Hepatocyte (in vitro differentiated cells): Measurements from ENCODE around the gene ARL15. TPM values are rescaled to one million over a fixed set of nuclear protein-coding genes. Genes with fewer than 3 reads are reported as not detected.

Experiments
- DNase-seq: peaks from one replicate; pipeline ENCODE4 v3.0.0-alpha.2; 2016; ENCODE audit warnings: low spot score
- H2AFZ ChIP-seq: fragments of 200-600 bp; sonication (generic); 2 replicates; pipeline ENCODE4 v1.6.0; 2016; ENCODE audit warnings: antibody characterized with exemption, mild to moderate bottlenecking
- H3K27ac ChIP-seq: fragments of 200-600 bp; sonication (generic); 2 replicates; pipeline ENCODE4 v1.5.1; 2016; ENCODE audit warnings: mild to moderate bottlenecking
- H3K27me3 ChIP-seq: fragments of 200-600 bp; sonication (generic); 2 replicates; pipeline ENCODE4 v1.6.1; 2016
- H3K36me3 ChIP-seq: fragments of 200-600 bp; sonication (generic); replicated peaks from 2 replicates; pipeline ENCODE4 v1.5.1; 2016; ENCODE audit warnings: low read depth; ENCODE audit not compliant: insufficient read depth
- H3K4me1 ChIP-seq: fragments of 200-600 bp; sonication (generic); 2 replicates; pipeline ENCODE4 v1.5.1; 2016; ENCODE audit warnings: mild to moderate bottlenecking, moderate library complexity; ENCODE audit not compliant: insufficient read depth
- H3K4me2 ChIP-seq: fragments of 200-600 bp; sonication (generic); 2 replicates; pipeline ENCODE4 v1.6.0; 2016
- H3K4me3 ChIP-seq: fragments of 200-600 bp; sonication (generic); 2 replicates; pipeline ENCODE4 v1.5.1; 2016; ENCODE audit warnings: mild to moderate bottlenecking
- H3K79me2 ChIP-seq: fragments of 200-600 bp; sonication (generic); 2 replicates; pipeline ENCODE4 v1.6.0; 2017; ENCODE audit warnings: mild to moderate bottlenecking
- H3K9me2 ChIP-seq: fragments of 200-600 bp; sonication (generic); replicated peaks from 2 replicates; pipeline ENCODE4 v1.6.0; 2017; ENCODE audit warnings: mild to moderate bottlenecking; ENCODE audit not compliant: insufficient read depth
- H3K9me3 ChIP-seq: fragments of 200-600 bp; sonication (generic); 2 replicates; pipeline ENCODE4 v1.5.1; 2016; ENCODE audit warnings: low read depth, mild to moderate bottlenecking
- H4K20me1 ChIP-seq: fragments of 200-600 bp; sonication (generic); 2 replicates; pipeline ENCODE4 v1.6.0; 2016; ENCODE audit warnings: mild to moderate bottlenecking; ENCODE audit not compliant: insufficient read depth, poor library complexity, severe bottlenecking
- CTCF ChIP-seq: fragments of 200-600 bp; sonication (generic); IDR thresholded peaks from 2 replicates; pipeline ENCODE4 v1.5.1; 2016; ENCODE audit warnings: antibody characterized with exemption, mild to moderate bottlenecking; ENCODE audit not compliant: poor library complexity
- EZH2 ChIP-seq: fragments of 200-600 bp; sonication (generic); IDR thresholded peaks from 2 replicates; pipeline ENCODE4 v1.6.1; 2016; ENCODE audit warnings: antibody characterized with exemption, mild to moderate bottlenecking, borderline replicate concordance
- EZH2phosphoT487 ChIP-seq: fragments of 200-600 bp; sonication (generic); IDR thresholded peaks from one replicate; pipeline ENCODE4 v1.6.1; 2018; ENCODE audit warnings: antibody characterized with exemption, mild to moderate bottlenecking, low read depth, moderate library complexity; ENCODE audit not compliant: unreplicated experiment, severe bottlenecking
- WGBS: methylation state at CpG from one replicate; pipeline ENCODE4 v1.1.6; 2016; ENCODE audit warnings: low lambda C conversion rate; ENCODE audit errors: missing lambda C conversion rate; 5-methylcytosine and 5-hydroxymethylcytosine counted together
- polyA plus RNA-seq: library from polyadenylated mRNA; unstranded; fragments of >200 nt; fragmentation: Nextera tagmentation; extraction: Ambion mirVana; gene quantifications from 2 replicates; pipeline ENCODE4 v1.2.1, GENCODE V29; 2016
- total RNA-seq: library from RNA; depleted of rRNA; stranded (reverse); fragments of >200 nt; gene quantifications from 2 replicates; pipeline ENCODE4 v1.2.3, GENCODE V29; 2014

Gene ARL15
- total and polyA plus RNA-seq, 2 experiments from 2014 or later = 13.3 to 66.3 TPM

- WGBS = 53% methylated on average over 2 of the region's 2 CpGs
Measured at GRCh38 chr5:54301220-54301619, 9.2 kb downstream of the ARL15 start.

GRCh38 chr5:54298947-54299346 lies 11.4 kb downstream of the ARL15 start:
- no peak overlapping the region for H3K4me2 ChIP-seq
- H3K36me3 ChIP-seq = no peaks in the 10 kb centered on the region
- peaks cover 99% of the 10 kb centered on the region for H3K79me2 ChIP-seq
- H3K9me2 ChIP-seq = no peaks in the 10 kb centered on the region
- no peak for DNase-seq
- no peaks in the 10 kb centered on the region for H3K9me3 ChIP-seq
- peaks cover 23% of the 10 kb centered on the region for H4K20me1 ChIP-seq
- over 99% methylated on average over 5 of the region's 5 CpGs for WGBS
- TF ChIP-seq CTCF = no peak
- no peak for TF ChIP-seq EZH2phosphoT487
- TF ChIP-seq EZH2 = no peak
- no peaks in the 10 kb centered on the region for H3K27me3 ChIP-seq
- no peak overlapping the region for H2AFZ ChIP-seq
- no peak overlapping the region for H3K4me3 ChIP-seq
- peaks cover 11% of the 10 kb centered on the region for H3K4me1 ChIP-seq
- H3K27ac ChIP-seq = no peak overlapping the region

More at GRCh38 chr5:54301220-54301619, 9.2 kb downstream of the ARL15 start:
- Histone ChIP-seq H3K27ac (no peak overlapping the region), H3K9me3 (no peaks in the 10 kb centered on the region), H3K79me2 (peaks cover 99% of the 10 kb centered on the region), H3K4me3 (no peak overlapping the region), H2AFZ (no peak overlapping the region), H3K4me2 (no peak overlapping the region), H3K36me3 (no peaks in the 10 kb centered on the region), H3K9me2 (no peaks in the 10 kb centered on the region), H3K27me3 (no peaks in the 10 kb centered on the region), H3K4me1 (peaks cover 4% of the 10 kb centered on the region), H4K20me1 (peaks cover 22% of the 10 kb centered on the region)
- DNase-seq = no peak
- TF ChIP-seq EZH2 (no peak), CTCF (no peak), EZH2phosphoT487 (no peak)

GRCh38 chr5:54296386-54296785 lies 14.0 kb downstream of the ARL15 start:
- TF ChIP-seq CTCF = no peak
- H3K27ac ChIP-seq = no peak overlapping the region
- peaks cover 96% of the 10 kb centered on the region for H3K79me2 ChIP-seq
- no peaks in the 10 kb centered on the region for H3K27me3 ChIP-seq
- DNase-seq = no peak
- no peaks in the 10 kb centered on the region for H3K36me3 ChIP-seq
- WGBS = 57% methylated on average over 2 of the region's 2 CpGs
- H3K4me3 ChIP-seq = no peak overlapping the region
- H3K9me2 ChIP-seq = no peaks in the 10 kb centered on the region
- H2AFZ ChIP-seq = no peak overlapping the region
- H3K9me3 ChIP-seq = no peaks in the 10 kb centered on the region
- H3K4me2 ChIP-seq = no peak overlapping the region
- H3K4me1 ChIP-seq = peaks cover 11% of the 10 kb centered on the region
- H4K20me1 ChIP-seq = peaks cover 19% of the 10 kb centered on the region

GRCh38 chr5:54295651-54296276 lies 14.6 kb downstream of the ARL15 start:
- WGBS = 74% methylated on average over 8 of the region's 8 CpGs
- H2AFZ ChIP-seq = no peak overlapping the region
- no peak overlapping the region for H3K4me3 ChIP-seq
- H3K4me1 ChIP-seq = peaks cover 11% of the 10 kb centered on the region
- no peak overlapping the region for H3K4me2 ChIP-seq
- no peak for TF ChIP-seq EZH2phosphoT487
- TF ChIP-seq EZH2 = no peak
- no peak for TF ChIP-seq CTCF
- H3K27ac ChIP-seq = no peak overlapping the region
- H4K20me1 ChIP-seq = peaks cover 17% of the 10 kb centered on the region
- no peaks in the 10 kb centered on the region for H3K9me3 ChIP-seq
- no peaks in the 10 kb centered on the region for H3K9me2 ChIP-seq
- peaks cover 96% of the 10 kb centered on the region for H3K79me2 ChIP-seq
- H3K36me3 ChIP-seq = no peaks in the 10 kb centered on the region
- no peak for DNase-seq
- no peaks in the 10 kb centered on the region for H3K27me3 ChIP-seq
